D721Med (cell line): ENCODE data around the gene RELCH.
A peak's percentile ranks its signal among the peaks of the same experiment; 100 is the strongest.

Experiments
- DNase-seq: peaks from one replicate; pipeline ENCODE4 v3.0.0; 2011; ENCODE audit warnings: low spot score; ENCODE audit not compliant: insufficient read length
- FAIRE-seq: peaks from 2 replicates; lab custom pipeline; 2011; peaks lifted over from hg19 to GRCh38; lab: Jason Lieb, UNC
- CTCF ChIP-seq: IDR thresholded peaks from 2 replicates; pipeline ENCODE4 v1.5.1; 2012; ENCODE audit warnings: mild to moderate bottlenecking, control low read depth; ENCODE audit not compliant: insufficient read depth; ENCODE audit errors: missing control alignments

Gene RELCH

GRCh38 chr18:62186774-62187542, at the start of gene RELCH, which contains the start of gene PIGN:
Gene RELCH (plus strand): TSS chr18:62187255. CDS start chr18:62187506, 251 bp downstream.
Gene PIGN (minus strand): TSS chr18:62187056. CDS start chr18:62161353, 25,703 bp downstream.
- peak; percentile 100 for DNase-seq
- FAIRE-seq, result peak; percentile 92
- TF ChIP-seq CTCF, result no peak

- no peak for TF ChIP-seq CTCF
- FAIRE-seq (peak; percentile 99), DNase-seq (no peak)
These were observed 48.4 kb upstream of the RELCH start for GRCh38 chr18:62138461-62139235.

GRCh38 chr18:62140259-62140658, 46.8 kb upstream of the RELCH start:
- FAIRE-seq (no peak), DNase-seq (no peak)
- TF ChIP-seq CTCF, result no peak

- TF ChIP-seq CTCF, result no peak
- FAIRE-seq, result no peak
These were observed 42.7 kb upstream of the RELCH start for GRCh38 chr18:62144338-62144737.

GRCh38 chr18:62151068-62151771, 35.8 kb upstream of the RELCH start:
- FAIRE-seq, result peak; percentile 80
- no peak for TF ChIP-seq CTCF
- no peak for DNase-seq

More at GRCh38 chr18:62144338-62144737, 42.7 kb upstream of the RELCH start:
- DNase-seq, result no peak

- FAIRE-seq (no peak), DNase-seq (no peak)
- no peak for TF ChIP-seq CTCF
These were observed 34.2 kb upstream of the RELCH start for GRCh38 chr18:62152844-62153243.
